GM23338 (cell line): ENCODE data around the gene SLU7. TPM values are rescaled to one million over a fixed set of nuclear protein-coding genes. Genes with fewer than 3 reads are reported as not detected.

Experiments used
- ATAC-seq: fragments of 200-7000 bp; cut with Tn5 transposase; 3 replicates; pipeline ENCODE4 v1.9.1; 2020
- DNase-seq: peaks from one replicate; pipeline ENCODE4 v3.0.0-alpha.2; 2015; ENCODE audit warnings: low spot score
- H2AFZ ChIP-seq: fragments of 200-600 bp; sonication (generic); 2 replicates; pipeline ENCODE4 v1.8.0; 2016; ENCODE audit warnings: antibody characterized with exemption, mild to moderate bottlenecking, moderate library complexity
- H3F3A ChIP-seq: fragments of 200-600 bp; sonication (generic); replicated peaks from 2 replicates; pipeline ENCODE4 v1.8.0; 2017; ENCODE audit warnings: antibody characterized with exemption, mixed run types, low read depth
- H3K27ac ChIP-seq: fragments of 200-600 bp; sonication (generic); 2 replicates; pipeline ENCODE4 v1.6.1; 2016; ENCODE audit warnings: low read depth
- H3K27me3 ChIP-seq: fragments of 200-600 bp; sonication (generic); 2 replicates; pipeline ENCODE4 v1.8.0; 2016; ENCODE audit warnings: mild to moderate bottlenecking, mixed run types, moderate library complexity; ENCODE audit not compliant: insufficient read depth
- H3K36me3 ChIP-seq: fragments of 200-600 bp; sonication (generic); 2 replicates; pipeline ENCODE4 v1.8.0; 2016; ENCODE audit warnings: mild to moderate bottlenecking; ENCODE audit not compliant: insufficient read depth
- H3K4me1 ChIP-seq: fragments of 200-600 bp; sonication (generic); 2 replicates; pipeline ENCODE4 v1.8.0; 2016; ENCODE audit warnings: mild to moderate bottlenecking, moderate library complexity; ENCODE audit not compliant: insufficient read depth
- H3K4me2 ChIP-seq: fragments of 200-600 bp; sonication (generic); 2 replicates; pipeline ENCODE4 v1.7.1; 2017; ENCODE audit warnings: mixed run types
- H3K4me3 ChIP-seq: fragments of 200-600 bp; sonication (generic); 2 replicates; pipeline ENCODE4 v1.6.1; 2016; ENCODE audit warnings: mixed run types
- H3K79me2 ChIP-seq: fragments of 200-600 bp; sonication (generic); replicated peaks from 2 replicates; pipeline ENCODE4 v1.8.0; 2017; ENCODE audit warnings: mild to moderate bottlenecking; ENCODE audit not compliant: insufficient read depth
- H3K9me2 ChIP-seq: fragments of 200-600 bp; sonication (generic); 2 replicates; pipeline ENCODE4 v1.8.0; 2017; ENCODE audit not compliant: insufficient read depth
- H4K20me1 ChIP-seq: fragments of 200-600 bp; sonication (generic); replicated peaks from 2 replicates; pipeline ENCODE4 v1.8.0; 2017; ENCODE audit warnings: mild to moderate bottlenecking; ENCODE audit not compliant: insufficient read depth
- H3K27ac Mint-ChIP-seq: 2 replicates; pipeline ENCODE4 v1.8.0; 2020; ENCODE audit warnings: inconsistent platforms, mild to moderate bottlenecking, moderate library complexity, mixed read lengths
- H3K27me3 Mint-ChIP-seq: 3 replicates; pipeline ENCODE4 v1.8.0; 2022; ENCODE audit warnings: low read depth, mild to moderate bottlenecking, moderate library complexity, mixed read lengths, inconsistent platforms; ENCODE audit not compliant: insufficient read depth, poor library complexity
- H3K36me3 Mint-ChIP-seq: 3 replicates; pipeline ENCODE4 v1.8.0; 2021; ENCODE audit warnings: low read depth, mild to moderate bottlenecking, inconsistent platforms, moderate library complexity, mixed read lengths
- H3K4me1 Mint-ChIP-seq: 3 replicates; pipeline ENCODE4 v1.8.0; 2020; ENCODE audit warnings: mild to moderate bottlenecking, inconsistent platforms, mixed read lengths
- H3K4me3 Mint-ChIP-seq: 3 replicates; pipeline ENCODE4 v1.8.0; 2021; ENCODE audit warnings: moderate library complexity, mild to moderate bottlenecking, inconsistent platforms, mixed read lengths
- H3K9me3 Mint-ChIP-seq: 3 replicates; pipeline ENCODE4 v1.8.0; 2020; ENCODE audit warnings: moderate library complexity, mild to moderate bottlenecking, inconsistent platforms, mixed read lengths
- CREB1 ChIP-seq: fragments of 250-450 bp; sonication (Bioruptor Pico); IDR thresholded peaks from 2 replicates; pipeline ENCODE4 v1.5.0; 2020; ENCODE audit warnings: low read depth, mild to moderate bottlenecking, moderate library complexity
- CTCF ChIP-seq, 2 experiments: fragments of 200-600 bp in 1 of 2; sonication (generic) in 1 of 2; conservative IDR thresholded peaks; 2 replicates each; pipeline versions ENCODE4 v1.5.1 to v1.6.1; 2016 to 2017; ENCODE audit warnings: antibody characterized with exemption in 2 of 2, low read depth in 2 of 2, mild to moderate bottlenecking in 2 of 2, moderate library complexity in 1 of 2
- ETS1 ChIP-seq: IDR thresholded peaks from 2 replicates; pipeline ENCODE4 v1.6.1; 2016; ENCODE audit warnings: antibody characterized with exemption
- EZH2 ChIP-seq: fragments of 200-600 bp; sonication (generic); IDR thresholded peaks from one replicate; pipeline ENCODE4 v1.8.0; 2017; ENCODE audit warnings: antibody characterized with exemption, mild to moderate bottlenecking, low read depth; ENCODE audit not compliant: unreplicated experiment
- EZH2phosphoT487 ChIP-seq: fragments of 200-600 bp; sonication (generic); IDR thresholded peaks from one replicate; pipeline ENCODE4 v1.8.1; 2018; ENCODE audit warnings: antibody characterized with exemption; ENCODE audit not compliant: unreplicated experiment
- JUNB ChIP-seq: IDR thresholded peaks from one replicate; pipeline ENCODE4 v1.6.1; 2016; ENCODE audit warnings: antibody characterized with exemption; ENCODE audit not compliant: unreplicated experiment
- NANOG ChIP-seq: IDR thresholded peaks from 2 replicates; pipeline ENCODE4 v1.6.1; 2016; ENCODE audit warnings: antibody characterized with exemption, borderline replicate concordance
- POLR2AphosphoS5 ChIP-seq: IDR thresholded peaks from 2 replicates; pipeline ENCODE4 v1.6.1; 2016; ENCODE audit warnings: antibody characterized with exemption, low read depth
- REST ChIP-seq: IDR thresholded peaks from one replicate; pipeline ENCODE4 v1.6.1; 2018; ENCODE audit warnings: antibody characterized with exemption; ENCODE audit not compliant: unreplicated experiment
- STAT1 ChIP-seq: IDR thresholded peaks from one replicate; pipeline ENCODE4 v1.6.1; 2016; ENCODE audit warnings: antibody characterized with exemption; ENCODE audit not compliant: unreplicated experiment
- ZNF114 ChIP-seq: fragments of 250-450 bp; sonication (Bioruptor Pico); IDR thresholded peaks from 2 replicates; pipeline ENCODE4 v1.5.0; 2020; ENCODE audit warnings: mild to moderate bottlenecking, moderate library complexity
- polyA plus RNA-seq: library from polyadenylated mRNA; unstranded; fragments of >200 nt; fragmentation: Nextera tagmentation; extraction: Ambion mirVana; gene quantifications from 2 replicates; pipeline ENCODE4 v1.2.1, GENCODE V29; 2016
- total RNA-seq: library from RNA; depleted of rRNA; stranded (reverse); fragments of >200 nt; shearing (Covaris generic); gene quantifications from 2 replicates; pipeline ENCODE4 v1.2.3, GENCODE V29; 2014

Gene SLU7
- total and polyA plus RNA-seq, 2 experiments from 2014 or later = 27.0 to 47.5 TPM

GRCh38 chr5:160434022-160434531 is 15.2 kb upstream of the SLU7 start (continued):
- no peak for TF ChIP-seq REST
- no peak for TF ChIP-seq EZH2phosphoT487

- Histone ChIP-seq H3K79me2 (no peaks in the 10 kb centered on the region), H4K20me1 (no peaks in the 10 kb centered on the region), H3F3A (no peaks in the 10 kb centered on the region), H3K36me3 (peaks cover 12% of the 10 kb centered on the region), H3K9me2 (no peaks in the 10 kb centered on the region), H3K27me3 (no peaks in the 10 kb centered on the region), H3K27ac (no peak overlapping the region), H2AFZ (no peak overlapping the region), H3K4me2 (no peak overlapping the region), H3K4me3 (no peak overlapping the region), H3K4me1 (no peaks in the 10 kb centered on the region)
- Mint-ChIP-seq H3K4me1 (no peaks in the 10 kb centered on the region), H3K36me3 (peaks cover 16% of the 10 kb centered on the region), H3K27me3 (no peaks in the 10 kb centered on the region), H3K9me3 (no peaks in the 10 kb centered on the region), H3K27ac (no peak overlapping the region), H3K4me3 (no peak overlapping the region)
- ATAC-seq = no peak
- no peak for DNase-seq
- no peak for TF ChIP-seq JUNB
- no peak for TF ChIP-seq NANOG
- TF ChIP-seq CREB1 = no peak
- TF ChIP-seq ZNF114 (CRISPR knock-in tag) = no peak
- no peak for TF ChIP-seq STAT1
- TF ChIP-seq REST = no peak
- TF ChIP-seq CTCF (conservative IDR thresholded peaks at IDR 0.05; ENCODE audit: low read depth in 2 of 2) = no peak
- TF ChIP-seq ETS1 = no peak
- no peak for TF ChIP-seq EZH2
- no peak for TF ChIP-seq POLR2AphosphoS5
These were observed 13.9 kb upstream of the SLU7 start for GRCh38 chr5:160432787-160433186.
